Measurements from ENCODE around the gene PGLYRP4.

DNA sequence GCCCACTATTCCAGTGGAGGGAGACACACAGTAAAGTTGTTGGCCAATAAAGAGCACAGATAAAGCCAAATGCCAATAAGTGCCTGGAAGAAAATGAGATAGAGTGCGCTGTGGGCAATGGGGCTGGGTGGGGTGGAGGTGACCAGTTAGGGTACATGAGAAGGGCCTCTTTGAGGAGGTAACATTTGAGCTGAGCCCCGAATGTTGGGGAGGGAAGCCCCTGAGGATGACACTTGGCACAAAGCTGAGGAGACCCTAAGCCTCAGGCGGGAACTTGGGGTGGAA lies 10.0 kb upstream of the PGLYRP4 start:
- TF ChIP-seq, protein P1, sequence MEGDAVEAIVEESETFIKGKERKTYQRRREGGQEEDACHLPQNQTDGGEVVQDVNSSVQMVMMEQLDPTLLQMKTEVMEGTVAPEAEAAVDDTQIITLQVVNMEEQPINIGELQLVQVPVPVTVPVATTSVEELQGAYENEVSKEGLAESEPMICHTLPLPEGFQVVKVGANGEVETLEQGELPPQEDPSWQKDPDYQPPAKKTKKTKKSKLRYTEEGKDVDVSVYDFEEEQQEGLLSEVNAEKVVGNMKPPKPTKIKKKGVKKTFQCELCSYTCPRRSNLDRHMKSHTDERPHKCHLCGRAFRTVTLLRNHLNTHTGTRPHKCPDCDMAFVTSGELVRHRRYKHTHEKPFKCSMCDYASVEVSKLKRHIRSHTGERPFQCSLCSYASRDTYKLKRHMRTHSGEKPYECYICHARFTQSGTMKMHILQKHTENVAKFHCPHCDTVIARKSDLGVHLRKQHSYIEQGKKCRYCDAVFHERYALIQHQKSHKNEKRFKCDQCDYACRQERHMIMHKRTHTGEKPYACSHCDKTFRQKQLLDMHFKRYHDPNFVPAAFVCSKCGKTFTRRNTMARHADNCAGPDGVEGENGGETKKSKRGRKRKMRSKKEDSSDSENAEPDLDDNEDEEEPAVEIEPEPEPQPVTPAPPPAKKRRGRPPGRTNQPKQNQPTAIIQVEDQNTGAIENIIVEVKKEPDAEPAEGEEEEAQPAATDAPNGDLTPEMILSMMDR (conservative IDR thresholded peaks at IDR 0.05; ENCODE audit: low read depth, low read length) = no peak
- TF ChIP-seq CHD1 (IDR thresholded peaks at IDR 0.05; ENCODE audit: low read depth, low read length) = no peak
- no peak for TF ChIP-seq POLR2A (IDR thresholded peaks at IDR 0.05; ENCODE audit: low read depth, low read length)
- TF ChIP-seq, protein P2, sequence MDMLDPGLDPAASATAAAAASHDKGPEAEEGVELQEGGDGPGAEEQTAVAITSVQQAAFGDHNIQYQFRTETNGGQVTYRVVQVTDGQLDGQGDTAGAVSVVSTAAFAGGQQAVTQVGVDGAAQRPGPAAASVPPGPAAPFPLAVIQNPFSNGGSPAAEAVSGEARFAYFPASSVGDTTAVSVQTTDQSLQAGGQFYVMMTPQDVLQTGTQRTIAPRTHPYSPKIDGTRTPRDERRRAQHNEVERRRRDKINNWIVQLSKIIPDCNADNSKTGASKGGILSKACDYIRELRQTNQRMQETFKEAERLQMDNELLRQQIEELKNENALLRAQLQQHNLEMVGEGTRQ (IDR thresholded peaks at IDR 0.05; ENCODE audit: low read depth, low read length) = no peak
- TF ChIP-seq SMC3 (IDR thresholded peaks at IDR 0.05; ENCODE audit: low read depth, low read length) = no peak
- no peak for TF ChIP-seq RCOR1 (IDR thresholded peaks at IDR 0.05; ENCODE audit: insufficient replicate concordance, low read length)
- TF ChIP-seq FOS (IDR thresholded peaks at IDR 0.05; ENCODE audit: low read depth, low read length) = no peak
- TF ChIP-seq BHLHE40 (IDR thresholded peaks at IDR 0.05; ENCODE audit: low read depth, low read length) = no peak
